Measurements from ENCODE around the gene LAMA3. TPM values are rescaled to one million over a fixed set of nuclear protein-coding genes. Genes with fewer than 3 reads are reported as not detected.

The LAMA3 gene
- total and polyA plus RNA-seq, 2 of the 13 experiments (the other 11 are each of a cell fraction or from before 2014, with no cell fraction given) = 0.45 to 2.2 TPM

DNA sequence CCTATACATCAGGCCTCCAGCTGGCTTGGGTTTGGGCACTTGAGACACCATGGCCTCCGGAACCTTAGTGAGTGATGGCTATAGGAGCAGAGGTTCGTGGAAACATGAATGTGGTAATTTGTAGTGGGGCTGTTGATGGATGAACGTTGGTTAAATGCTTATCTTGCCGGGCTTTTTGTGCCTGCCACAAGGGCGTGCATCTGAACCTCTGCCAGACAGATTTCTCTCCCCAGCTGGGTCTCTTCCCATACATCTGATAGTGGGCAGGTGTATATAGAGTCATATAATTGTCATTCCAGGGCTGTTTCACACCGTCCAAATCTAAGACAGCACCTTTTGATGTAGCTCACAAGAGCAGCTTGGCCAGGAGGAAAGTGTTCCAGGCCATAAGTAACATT is 14.7 kb downstream of the LAMA3 start (continued):
- TF ChIP-seq, protein P1, sequence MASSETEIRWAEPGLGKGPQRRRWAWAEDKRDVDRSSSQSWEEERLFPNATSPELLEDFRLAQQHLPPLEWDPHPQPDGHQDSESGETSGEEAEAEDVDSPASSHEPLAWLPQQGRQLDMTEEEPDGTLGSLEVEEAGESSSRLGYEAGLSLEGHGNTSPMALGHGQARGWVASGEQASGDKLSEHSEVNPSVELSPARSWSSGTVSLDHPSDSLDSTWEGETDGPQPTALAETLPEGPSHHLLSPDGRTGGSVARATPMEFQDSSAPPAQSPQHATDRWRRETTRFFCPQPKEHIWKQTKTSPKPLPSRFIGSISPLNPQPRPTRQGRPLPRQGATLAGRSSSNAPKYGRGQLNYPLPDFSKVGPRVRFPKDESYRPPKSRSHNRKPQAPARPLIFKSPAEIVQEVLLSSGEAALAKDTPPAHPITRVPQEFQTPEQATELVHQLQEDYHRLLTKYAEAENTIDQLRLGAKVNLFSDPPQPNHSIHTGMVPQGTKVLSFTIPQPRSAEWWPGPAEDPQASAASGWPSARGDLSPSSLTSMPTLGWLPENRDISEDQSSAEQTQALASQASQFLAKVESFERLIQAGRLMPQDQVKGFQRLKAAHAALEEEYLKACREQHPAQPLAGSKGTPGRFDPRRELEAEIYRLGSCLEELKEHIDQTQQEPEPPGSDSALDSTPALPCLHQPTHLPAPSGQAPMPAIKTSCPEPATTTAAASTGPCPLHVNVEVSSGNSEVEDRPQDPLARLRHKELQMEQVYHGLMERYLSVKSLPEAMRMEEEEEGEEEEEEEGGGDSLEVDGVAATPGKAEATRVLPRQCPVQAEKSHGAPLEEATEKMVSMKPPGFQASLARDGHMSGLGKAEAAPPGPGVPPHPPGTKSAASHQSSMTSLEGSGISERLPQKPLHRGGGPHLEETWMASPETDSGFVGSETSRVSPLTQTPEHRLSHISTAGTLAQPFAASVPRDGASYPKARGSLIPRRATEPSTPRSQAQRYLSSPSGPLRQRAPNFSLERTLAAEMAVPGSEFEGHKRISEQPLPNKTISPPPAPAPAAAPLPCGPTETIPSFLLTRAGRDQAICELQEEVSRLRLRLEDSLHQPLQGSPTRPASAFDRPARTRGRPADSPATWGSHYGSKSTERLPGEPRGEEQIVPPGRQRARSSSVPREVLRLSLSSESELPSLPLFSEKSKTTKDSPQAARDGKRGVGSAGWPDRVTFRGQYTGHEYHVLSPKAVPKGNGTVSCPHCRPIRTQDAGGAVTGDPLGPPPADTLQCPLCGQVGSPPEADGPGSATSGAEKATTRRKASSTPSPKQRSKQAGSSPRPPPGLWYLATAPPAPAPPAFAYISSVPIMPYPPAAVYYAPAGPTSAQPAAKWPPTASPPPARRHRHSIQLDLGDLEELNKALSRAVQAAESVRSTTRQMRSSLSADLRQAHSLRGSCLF (CRISPR knock-in tag; IDR thresholded peaks at IDR 0.05; ENCODE audit: borderline replicate concordance) = no peak
- TF ChIP-seq, protein P2, sequence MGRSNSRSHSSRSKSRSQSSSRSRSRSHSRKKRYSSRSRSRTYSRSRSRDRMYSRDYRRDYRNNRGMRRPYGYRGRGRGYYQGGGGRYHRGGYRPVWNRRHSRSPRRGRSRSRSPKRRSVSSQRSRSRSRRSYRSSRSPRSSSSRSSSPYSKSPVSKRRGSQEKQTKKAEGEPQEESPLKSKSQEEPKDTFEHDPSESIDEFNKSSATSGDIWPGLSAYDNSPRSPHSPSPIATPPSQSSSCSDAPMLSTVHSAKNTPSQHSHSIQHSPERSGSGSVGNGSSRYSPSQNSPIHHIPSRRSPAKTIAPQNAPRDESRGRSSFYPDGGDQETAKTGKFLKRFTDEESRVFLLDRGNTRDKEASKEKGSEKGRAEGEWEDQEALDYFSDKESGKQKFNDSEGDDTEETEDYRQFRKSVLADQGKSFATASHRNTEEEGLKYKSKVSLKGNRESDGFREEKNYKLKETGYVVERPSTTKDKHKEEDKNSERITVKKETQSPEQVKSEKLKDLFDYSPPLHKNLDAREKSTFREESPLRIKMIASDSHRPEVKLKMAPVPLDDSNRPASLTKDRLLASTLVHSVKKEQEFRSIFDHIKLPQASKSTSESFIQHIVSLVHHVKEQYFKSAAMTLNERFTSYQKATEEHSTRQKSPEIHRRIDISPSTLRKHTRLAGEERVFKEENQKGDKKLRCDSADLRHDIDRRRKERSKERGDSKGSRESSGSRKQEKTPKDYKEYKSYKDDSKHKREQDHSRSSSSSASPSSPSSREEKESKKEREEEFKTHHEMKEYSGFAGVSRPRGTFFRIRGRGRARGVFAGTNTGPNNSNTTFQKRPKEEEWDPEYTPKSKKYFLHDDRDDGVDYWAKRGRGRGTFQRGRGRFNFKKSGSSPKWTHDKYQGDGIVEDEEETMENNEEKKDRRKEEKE (IDR thresholded peaks at IDR 0.05) = no peak
- TF ChIP-seq ZSCAN9 (CRISPR knock-in tag; IDR thresholded peaks at IDR 0.05; ENCODE audit: borderline replicate concordance) = no peak
- TF ChIP-seq, protein P3, sequence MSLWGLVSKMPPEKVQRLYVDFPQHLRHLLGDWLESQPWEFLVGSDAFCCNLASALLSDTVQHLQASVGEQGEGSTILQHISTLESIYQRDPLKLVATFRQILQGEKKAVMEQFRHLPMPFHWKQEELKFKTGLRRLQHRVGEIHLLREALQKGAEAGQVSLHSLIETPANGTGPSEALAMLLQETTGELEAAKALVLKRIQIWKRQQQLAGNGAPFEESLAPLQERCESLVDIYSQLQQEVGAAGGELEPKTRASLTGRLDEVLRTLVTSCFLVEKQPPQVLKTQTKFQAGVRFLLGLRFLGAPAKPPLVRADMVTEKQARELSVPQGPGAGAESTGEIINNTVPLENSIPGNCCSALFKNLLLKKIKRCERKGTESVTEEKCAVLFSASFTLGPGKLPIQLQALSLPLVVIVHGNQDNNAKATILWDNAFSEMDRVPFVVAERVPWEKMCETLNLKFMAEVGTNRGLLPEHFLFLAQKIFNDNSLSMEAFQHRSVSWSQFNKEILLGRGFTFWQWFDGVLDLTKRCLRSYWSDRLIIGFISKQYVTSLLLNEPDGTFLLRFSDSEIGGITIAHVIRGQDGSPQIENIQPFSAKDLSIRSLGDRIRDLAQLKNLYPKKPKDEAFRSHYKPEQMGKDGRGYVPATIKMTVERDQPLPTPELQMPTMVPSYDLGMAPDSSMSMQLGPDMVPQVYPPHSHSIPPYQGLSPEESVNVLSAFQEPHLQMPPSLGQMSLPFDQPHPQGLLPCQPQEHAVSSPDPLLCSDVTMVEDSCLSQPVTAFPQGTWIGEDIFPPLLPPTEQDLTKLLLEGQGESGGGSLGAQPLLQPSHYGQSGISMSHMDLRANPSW (CRISPR knock-in tag; IDR thresholded peaks at IDR 0.05; ENCODE audit: borderline replicate concordance) = no peak
- no peak for TF ChIP-seq SMYD3 (CRISPR knock-in tag; IDR thresholded peaks at IDR 0.05)
- TF ChIP-seq, protein P4, sequence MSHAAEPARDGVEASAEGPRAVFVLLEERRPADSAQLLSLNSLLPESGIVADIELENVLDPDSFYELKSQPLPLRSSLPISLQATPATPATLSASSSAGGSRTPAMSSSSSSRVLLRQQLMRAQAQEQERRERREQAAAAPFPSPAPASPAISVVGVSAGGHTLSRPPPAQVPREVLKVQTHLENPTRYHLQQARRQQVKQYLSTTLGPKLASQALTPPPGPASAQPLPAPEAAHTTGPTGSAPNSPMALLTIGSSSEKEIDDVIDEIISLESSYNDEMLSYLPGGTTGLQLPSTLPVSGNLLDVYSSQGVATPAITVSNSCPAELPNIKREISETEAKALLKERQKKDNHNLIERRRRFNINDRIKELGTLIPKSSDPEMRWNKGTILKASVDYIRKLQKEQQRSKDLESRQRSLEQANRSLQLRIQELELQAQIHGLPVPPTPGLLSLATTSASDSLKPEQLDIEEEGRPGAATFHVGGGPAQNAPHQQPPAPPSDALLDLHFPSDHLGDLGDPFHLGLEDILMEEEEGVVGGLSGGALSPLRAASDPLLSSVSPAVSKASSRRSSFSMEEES (CRISPR knock-in tag; IDR thresholded peaks at IDR 0.05) = no peak
